ENCODE measurements around the gene PLAC1.

GRCh38 chrX:134608153-134608552 is 50.1 kb downstream of the PLAC1 start:
- TF ChIP-seq RARB (CRISPR knock-in tag; IDR thresholded peaks at IDR 0.05) (no peak), TSHZ2 (CRISPR knock-in tag; IDR thresholded peaks at IDR 0.05) (no peak)
